Occipital lobe (tissue), 2 donors: ENCODE results near the gene OPCML. TPM values are rescaled to one million over a fixed set of nuclear protein-coding genes. Genes with fewer than 3 reads are reported as not detected.

Experiments used
- DNase-seq: peaks from one replicate; lab custom pipeline; 2025; lab: John Stamatoyannopoulos, UW
- total RNA-seq: library from RNA; depleted of rRNA; stranded (reverse); fragments of >200 nt; gene quantifications from one replicate; pipeline ENCODE4 v1.2.3, GENCODE V29; 2014

The OPCML gene
- total RNA-seq, 1 donor from 2014 or later: 65.5 TPM

DNA sequence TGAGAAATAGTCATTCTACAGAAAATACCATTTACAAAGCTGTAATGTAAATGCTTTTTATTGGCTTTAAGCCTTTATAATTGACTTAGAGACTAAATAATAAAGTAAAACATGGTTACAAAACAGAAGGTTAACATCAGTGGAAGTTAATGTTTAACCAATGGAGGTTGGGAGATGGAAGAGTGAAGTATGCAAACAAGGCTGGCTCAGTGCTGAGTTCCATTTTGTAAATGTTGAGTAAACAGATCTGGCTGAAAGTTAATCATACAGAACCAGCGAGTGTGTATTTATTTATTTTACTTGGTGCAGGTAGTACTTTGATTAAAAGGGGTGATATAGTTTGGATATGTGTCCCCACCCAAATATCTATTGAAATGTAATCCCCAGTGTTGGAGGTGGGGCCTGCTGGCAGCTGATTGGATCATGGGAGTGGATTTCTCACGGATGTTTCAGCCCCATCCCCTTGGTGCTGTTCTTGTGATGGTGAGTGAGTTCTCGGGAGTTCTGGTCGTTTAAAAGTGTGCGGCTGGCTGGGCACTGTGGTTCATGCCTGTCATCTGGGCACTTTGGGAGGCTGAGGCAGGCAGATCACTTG, 827.4 kb downstream of the OPCML start:
- no peak for DNase-seq

DNA sequence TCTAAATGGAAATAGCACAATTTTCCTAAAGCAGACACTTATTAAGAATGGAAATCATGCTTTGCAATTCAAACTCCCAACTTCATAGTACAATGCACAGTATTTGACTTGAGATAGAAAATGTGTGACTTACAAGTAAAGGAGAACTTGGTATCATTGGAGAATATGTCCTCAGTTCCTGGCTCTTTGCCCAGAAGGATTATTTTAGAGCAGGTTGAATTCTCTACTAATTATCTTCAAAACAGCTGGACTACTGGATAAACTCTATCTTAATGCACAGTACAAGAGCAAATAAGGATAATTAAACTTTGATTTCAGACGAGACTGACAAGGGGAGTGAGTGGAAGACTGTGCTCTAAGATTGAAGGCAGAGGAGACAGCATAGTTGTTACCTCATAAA, 839.4 kb downstream of the OPCML start:
- DNase-seq: no peak

DNA sequence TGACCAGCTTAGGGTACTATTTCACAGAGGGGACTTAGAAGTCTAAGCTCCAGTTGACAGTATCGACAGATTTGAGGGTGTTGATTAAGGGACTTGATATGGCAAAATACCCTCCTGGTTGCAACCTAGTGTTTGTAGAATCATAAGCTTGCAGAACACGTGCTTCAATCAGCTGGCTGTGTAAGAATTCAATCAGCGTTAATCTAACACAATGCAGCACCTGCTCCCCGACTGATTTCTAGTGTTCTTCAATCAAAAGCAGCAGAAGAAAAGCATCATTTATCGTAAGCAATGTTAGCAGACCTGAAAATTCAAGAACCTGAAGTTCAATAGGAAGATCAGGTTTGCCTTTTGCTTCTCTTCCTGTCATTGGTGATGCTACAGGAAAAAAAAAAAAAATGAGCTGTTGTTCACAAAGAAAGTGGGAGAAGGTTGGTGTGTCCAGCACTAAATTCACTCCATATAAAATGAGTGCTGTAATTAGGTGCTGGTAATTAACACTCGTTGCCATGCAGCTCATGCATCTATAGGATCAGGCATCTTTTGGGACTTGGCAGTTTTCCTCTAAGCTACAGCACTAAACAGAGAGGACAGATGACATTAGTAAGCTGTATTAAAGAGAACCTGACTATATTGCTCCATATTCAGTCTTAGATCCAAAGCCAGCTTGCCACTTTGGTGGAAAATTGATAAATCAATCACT, 840.3 kb downstream of the OPCML start:
- no peak for DNase-seq

DNA sequence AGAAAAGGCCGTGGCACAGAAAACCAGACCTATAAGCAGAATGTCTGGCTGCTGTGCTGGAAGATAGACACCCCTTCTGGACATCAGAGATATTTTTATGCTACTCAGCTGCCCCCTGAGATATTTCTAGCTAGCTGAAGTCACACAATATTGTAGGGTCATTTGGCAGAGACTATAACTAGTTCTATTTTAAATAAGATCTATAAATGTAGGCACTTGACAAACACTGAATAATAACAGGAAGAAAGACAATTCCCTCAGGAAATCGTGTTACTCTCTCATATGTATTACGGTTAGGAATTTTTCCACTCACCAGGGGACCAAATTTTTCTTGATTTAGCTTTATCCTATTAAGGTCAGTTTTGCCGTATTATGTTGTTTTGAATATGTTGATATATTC, 845.4 kb downstream of the OPCML start:
- DNase-seq: no peak

DNA sequence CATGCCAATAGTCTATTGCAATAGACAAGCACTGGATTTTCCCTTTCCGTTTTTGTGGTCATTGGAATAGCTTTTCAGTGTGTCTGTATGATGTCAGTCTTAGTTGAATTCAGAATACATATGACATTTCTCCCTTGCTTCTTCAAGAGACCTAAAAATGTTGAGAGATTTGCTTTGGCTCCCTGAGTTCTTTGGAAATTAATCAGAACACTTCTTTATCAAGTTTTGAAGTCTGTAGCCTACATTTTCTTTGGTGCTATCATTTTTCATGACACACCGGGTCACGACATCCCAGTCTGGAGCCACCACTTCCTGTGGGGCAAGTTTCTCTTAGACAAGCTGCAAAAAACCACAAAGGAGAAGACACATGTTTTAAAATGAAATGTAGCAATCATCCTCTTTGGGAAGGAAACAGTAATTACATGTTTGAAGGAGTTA, 847.1 kb downstream of the OPCML start:
- DNase-seq: no peak

DNA sequence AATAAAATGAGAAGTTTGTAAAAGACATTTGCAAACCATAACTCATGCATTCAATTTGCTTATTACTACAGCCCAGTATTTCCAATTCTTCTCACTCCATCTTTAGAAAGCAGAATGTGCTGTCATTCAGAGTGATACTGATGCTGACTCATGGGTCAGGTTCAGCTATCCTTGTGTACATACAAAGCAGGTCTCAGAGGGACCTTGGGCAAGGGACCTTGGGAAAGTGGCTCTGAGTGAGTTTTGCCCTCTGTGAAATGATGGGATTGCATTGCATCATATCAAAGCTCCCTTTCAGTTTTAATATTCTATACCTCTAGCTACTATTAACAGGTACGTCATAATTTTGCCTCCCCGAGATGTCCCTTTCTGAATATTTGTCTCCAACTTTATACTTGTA, 848.7 kb downstream of the OPCML start:
- DNase-seq: no peak

DNA sequence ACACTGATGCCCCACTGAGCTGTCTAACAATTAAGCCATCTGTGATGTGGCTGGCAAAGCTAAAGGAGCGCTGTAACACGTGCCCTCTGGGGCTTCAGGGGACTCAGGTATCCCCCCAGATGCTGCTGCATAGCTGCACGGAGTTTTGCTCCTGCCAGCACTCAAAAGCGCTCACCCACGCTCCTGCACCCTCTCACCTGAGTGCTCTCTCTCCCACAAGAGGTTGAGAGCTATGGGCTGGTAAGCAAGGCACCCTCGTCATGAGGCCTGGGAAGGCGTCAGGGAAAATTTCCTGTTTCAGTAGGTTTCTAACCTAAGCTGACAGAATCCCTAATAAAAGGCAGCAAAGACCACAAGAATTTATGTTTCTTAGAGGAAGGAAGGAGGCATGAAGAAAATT, 850.3 kb downstream of the OPCML start:
- no peak for DNase-seq

DNA sequence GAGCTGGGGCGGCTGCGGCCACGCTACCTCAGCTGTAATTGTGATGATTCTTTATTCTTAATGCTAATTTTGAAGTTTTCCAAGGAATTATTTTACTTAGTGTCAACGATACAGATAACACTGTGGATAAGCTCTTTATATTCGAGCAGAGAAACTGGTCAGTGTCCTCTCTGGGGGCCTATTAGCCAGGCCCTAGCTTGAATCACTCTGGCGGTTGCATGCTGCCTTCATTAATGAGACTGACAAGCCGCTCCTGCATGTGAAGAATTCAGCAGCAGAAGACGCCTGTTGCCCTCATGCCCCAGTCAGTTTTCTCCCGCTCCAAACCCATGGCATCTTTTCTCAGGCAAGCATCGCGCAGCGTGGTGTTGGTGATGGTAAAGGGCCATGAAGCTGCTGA, 851.7 kb downstream of the OPCML start:
- no peak for DNase-seq

DNA sequence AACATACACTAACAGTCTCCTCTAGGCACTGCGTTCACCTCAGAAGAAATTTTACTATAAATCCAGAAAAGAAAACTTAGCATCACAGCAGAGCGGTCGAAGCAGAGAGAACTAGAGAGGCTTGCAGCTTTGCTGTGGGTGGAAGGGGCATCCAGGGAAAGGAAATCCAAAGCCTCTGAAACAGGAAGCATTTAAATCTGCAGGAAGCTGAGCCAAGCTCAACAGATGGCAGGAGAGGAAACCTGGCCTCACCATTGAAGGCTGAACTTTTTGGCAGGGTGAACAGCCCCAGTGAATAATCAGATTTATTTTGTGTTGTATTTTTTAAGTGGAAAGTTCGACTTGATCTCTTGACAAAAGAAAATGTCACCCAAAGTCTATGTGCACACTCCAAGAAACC, 858.1 kb downstream of the OPCML start:
- DNase-seq: no peak

DNA sequence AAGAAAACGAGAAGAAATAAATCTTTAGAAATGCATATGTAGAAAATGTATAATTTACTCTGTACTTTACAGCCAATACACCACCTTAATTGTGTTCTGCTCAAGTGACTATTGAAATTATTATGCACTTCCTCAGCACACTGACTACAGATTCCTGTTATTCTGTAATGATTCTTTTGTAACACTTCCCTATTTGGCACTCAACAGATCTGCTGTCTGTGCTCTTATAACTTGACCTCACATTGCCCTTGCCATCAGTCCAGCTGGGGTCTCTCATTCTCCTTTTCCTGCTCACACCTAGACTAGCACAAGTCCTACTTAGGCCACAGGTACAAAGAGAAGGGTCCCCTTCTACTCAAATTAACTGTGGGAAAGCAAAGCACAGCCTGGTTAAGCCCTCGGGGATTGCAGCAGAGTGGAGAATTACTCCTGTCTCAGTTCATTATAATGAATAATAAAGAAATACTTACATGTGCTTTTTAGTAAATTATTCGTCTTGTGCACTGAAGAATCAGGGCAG, 860.4 kb downstream of the OPCML start:
- no peak for DNase-seq

DNA sequence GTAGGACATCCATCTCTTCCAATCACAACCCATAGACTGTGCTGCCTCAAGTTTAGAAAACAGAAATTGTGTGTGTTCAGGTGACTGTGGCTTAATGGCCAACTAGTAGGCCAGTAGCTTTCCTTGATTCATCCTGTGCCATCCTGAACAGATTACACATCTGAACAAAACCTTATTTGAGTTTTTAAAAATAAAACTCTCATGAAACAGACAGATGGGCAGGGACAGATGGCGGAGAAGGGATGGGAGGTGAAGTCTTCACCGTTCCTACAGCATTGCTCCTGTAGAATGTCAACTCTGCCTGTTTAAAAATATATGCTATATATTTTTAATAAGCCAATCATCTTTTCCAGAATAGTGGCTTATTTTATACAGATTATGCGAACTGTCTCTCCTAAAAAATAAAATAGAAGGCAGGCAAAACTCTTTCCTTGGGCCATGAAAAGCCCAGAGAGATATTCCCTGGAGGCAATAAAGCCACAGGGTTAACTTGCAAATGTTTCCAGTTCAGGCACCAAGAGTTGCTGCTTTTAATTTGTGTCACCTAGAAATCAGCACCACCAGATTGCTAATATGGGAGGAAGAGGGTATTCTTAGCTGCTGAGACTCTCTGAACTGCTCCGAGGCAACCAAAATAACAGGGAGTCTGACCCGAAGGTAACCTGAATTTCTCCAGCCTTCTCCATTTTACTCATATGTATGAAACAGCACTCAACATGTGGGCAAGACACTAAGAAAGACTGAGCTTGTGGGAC, 861.2 kb downstream of the OPCML start:
- no peak for DNase-seq

DNA sequence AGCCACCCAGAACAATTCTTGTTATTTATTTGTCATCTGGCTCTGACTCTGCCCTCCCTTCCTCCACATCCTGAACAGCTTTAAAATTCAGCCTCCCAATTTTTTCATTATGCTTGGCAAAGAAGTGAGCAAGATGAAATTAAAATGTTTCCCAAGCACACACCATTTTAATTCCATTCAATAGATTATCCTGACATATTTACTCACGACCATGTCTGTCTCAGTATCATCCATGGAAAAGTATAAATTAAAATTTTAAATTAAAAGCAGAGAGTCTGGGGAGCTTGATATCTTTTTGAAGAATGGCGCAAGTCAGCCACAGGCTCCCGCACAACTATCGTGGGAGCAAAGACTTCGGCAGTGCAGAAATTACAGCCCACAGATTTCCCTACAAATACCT, 862.4 kb downstream of the OPCML start:
- no peak for DNase-seq

DNA sequence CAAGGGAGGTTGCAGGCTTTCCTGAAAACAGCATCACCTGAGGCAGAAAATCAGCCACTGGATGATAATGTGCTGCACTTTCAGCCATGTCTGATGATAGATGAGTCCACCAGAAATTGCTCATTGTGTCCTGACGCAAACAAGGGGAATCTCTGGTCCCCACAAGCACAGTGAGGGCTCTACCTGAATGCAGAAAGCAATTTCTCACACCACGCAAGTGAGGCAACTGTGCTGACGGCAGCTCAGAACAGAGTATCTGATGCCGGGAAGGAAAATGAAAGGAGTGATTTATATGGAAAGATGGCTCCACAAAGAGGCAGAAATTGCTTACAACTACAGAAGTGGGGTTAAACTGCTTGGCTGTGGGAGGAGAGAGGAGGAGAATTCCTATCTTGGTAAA, 867.1 kb downstream of the OPCML start:
- no peak for DNase-seq

DNA sequence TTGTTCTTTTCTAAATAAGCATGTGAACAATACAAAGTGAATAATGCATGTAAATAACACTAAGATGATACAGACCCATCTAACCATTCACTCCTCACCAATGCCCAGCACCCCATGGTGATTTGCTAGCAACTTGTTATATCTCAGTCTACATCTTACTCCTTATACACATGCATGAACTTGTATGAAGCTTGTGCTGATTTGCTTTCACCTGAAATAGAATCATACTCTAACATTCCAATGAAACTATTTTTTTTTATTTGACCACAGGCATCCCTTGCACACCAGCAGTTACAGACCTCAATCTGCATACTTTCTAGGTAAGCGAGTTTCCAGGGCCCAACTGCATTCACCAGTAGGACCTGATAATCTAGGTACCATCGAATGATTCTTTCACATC, 873.6 kb downstream of the OPCML start:
- no peak for DNase-seq

DNA sequence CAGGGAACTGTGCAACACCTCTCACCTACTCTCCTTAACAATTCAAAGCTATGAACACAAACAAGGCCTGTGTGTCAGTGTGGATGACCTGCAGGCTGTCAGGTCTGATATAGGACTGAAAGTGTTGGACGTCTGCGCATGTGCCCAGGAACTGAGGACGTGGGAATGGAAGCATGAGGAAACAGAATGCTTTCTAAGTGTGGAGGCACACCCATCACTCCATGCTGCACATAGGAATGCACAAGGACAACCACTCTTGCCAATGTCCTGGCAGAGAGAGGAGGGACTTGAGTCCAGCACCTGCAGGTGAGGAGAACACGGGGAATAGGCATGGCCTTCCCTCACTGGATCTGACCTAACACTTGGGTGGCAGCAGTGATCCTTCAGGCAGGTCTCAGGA, 874.3 kb downstream of the OPCML start:
- DNase-seq: no peak

DNA sequence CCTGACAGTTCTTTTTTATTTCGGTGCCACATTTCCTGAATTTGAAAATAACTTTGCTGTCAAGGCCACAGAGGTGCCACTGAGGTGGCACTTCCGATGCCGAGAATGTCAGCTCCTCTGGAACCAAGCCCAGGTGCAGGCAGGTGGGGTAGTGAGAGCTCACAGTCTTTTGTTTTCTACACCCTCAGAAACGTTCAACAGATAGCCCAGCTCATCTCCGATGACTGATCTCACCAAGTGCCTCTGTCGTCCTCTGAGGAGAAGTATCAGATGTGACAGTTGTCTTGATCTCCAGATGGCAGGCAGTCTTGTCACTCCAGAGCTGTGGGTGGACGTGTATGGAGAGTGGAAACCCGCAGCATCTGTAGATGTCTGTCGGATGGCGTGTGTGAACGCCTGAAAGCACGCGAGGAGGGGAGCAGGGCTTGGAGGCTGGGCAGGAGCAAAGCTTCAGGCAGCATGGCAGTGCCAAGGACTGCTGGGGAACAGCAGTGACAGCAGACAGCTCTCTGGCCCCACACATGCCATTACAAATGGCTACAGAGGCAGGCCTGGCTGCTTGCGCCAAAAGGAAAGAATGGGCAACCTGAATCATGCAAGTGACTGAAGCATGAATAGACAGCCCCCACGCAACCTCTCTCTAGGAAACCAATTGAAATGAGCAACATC, 877.0 kb downstream of the OPCML start:
- no peak for DNase-seq

DNA sequence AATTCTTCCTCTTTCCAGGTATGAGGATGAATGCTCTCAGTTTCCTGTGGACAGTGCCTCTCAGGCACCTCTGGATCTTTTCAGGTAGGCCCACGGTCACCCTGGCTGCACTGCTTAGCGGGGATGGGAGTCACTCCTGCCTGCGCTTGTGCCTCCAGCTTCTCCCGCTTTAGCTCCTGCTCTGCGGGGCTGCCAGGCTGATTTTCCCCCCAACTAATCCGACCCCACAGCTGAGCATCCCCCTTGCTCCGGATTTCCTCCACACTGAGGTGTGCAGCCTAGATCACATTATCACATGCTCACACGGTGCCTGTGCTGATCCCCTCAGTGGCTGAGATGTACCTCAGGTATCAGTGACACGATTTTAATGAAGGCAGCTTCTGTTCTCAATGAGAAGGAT, 879.1 kb downstream of the OPCML start:
- DNase-seq: no peak

DNA sequence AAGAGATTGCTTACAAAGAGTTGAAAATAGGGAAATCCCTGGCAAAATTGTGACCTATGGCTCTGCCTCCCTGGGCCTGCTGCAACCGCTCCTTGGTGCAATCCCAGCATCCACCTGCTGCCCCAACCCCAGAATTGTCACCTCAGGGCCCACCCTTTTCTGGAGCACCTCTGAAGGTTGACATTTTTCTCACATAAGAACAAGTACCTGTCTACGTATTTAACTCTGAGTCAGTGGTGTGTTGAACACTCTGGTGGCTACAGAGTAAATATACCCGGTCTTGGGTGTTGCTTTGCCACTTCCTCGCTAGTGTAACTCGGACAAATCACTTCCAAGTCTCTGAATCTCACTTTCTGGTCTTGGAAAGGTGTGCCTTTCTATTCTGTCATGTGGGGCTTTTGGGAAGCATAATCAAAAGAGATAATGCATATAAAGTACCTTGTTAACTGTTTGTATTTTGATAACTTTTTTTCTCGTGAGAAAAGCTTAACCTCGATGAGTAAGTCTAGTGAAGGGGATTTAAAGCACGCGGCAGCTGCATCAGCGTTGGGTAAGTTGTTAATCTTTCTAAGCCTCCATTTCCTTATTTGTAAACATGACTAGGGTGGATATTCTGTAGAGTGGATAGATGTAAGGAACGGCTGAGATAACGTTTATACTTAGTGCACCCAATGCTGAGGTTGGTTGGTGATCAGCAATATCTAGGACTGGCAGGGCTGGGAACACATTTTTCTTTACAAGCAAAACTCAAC, 881.2 kb downstream of the OPCML start:
- no peak for DNase-seq

DNA sequence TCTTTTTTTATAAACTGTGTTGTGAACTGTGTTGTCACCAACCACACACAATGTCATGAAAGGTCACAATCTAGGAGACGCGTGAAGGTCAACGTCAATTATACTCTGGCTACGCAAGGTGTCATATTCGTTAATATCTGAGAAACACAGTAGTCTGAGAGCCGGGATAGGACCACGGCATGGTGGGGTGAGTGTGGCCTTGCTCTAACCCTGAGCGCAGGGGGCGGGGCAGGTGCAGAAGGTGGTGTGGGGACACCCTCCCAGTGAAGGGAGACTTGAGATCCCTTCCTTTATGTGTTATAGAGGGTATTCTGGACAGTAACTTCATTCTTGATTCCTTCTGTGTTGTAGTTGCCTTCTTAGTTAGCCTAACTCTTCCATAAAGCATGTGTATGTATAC, 883.0 kb downstream of the OPCML start:
- no peak for DNase-seq

DNA sequence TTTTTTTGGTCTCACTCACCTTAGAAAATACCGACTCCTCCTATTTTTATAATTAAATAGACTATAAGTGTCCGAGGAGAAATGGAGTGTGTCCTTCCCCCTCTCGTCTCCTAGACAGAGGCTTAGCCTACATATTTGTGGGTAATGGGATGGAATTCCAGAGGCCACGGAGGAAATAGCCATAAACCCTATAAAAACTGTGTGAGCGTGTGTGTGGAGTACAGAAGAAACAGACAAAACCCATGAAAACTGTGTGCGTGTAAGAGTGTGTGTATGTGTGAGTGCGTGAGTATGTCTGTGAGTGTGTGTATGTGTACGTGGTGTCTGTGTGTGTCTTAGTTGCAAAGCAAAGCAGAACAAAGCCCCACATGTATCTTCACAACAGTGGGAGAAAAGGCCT, 883.5 kb downstream of the OPCML start:
- DNase-seq: no peak

DNA sequence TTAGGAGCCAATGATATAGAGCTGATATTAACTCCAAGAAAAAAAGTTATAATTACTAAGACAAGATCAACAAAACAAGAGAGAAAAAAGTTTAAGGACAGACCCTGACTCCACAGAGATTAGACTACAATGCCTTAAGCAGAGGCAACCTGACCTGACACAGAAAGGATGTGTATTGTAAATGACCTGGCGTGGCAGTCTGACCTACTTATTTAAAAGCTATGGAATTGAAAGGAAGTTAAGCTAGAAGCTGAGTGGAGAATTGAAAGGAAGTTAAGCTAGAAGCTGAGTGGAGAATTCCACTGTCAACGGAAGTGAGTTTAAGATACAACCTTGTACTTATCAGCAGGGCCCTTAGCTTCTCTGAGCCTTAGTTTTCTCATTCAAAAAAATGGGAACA, 885.4 kb downstream of the OPCML start:
- no peak for DNase-seq
